ENCODE measurements around the gene LCN6. TPM values are rescaled to one million over a fixed set of nuclear protein-coding genes. Genes with fewer than 3 reads are reported as not detected.
A peak's percentile ranks its signal among the peaks of the same experiment; 100 is the strongest.

LCN6 gene
- total and polyA plus RNA-seq, 10 of the 15 experiments (the other 5 are each of a cell fraction or from before 2014, with no cell fraction given) = not detected

DNA sequence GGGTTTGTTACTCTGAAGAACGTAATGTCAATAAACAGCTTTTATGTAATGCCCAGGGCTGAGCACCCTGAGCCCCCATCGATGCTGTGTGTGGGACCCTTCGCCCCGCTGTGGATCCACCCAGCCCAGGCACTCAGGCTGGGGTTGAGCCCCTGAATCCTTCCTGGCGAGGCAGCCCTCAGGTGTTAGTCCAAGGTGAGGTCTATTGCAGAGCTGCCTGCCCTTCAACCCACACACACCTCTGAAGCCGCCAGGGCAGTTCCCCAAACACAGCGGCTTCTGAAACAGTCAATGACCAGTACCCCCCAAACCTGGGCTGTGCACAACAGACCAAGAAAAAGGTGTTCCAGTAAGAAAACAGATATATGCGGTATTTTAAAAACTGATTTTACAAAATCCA is 24.3 kb downstream of the LCN6 start:
- H3K4me3 ChIP-seq = no peak overlapping the region
- RAD21 ChIA-PET (ENCODE audit: unreplicated experiment) = no interaction called here
- ATAC-seq (no peak), DNase-seq (ENCODE audit: low read depth, low spot score) (no peak), FAIRE-seq (no peak)
- no TSS peak for BruUV-seq (replicated peaks)
- no peak overlapping the region; the same call in 1 of the 2 replicates for H3K4me2 ChIP-seq (ENCODE audit: control insufficient read depth, insufficient read depth)
- H3K27ac ChIP-seq (ENCODE audit: control insufficient read depth, insufficient read depth) = no peak overlapping the region
- SMC1A ChIA-PET (ENCODE audit: uncharacterized antibody, unreplicated experiment) = no interaction called here
- in situ Hi-C loops (cut with MboI) (no loop called here), intact Hi-C loops (cut with micrococcal nuclease; ENCODE audit: unreplicated experiment) (no loop called here)
- TF ChIP-seq NR2F1 (conservative IDR thresholded peaks at IDR 0.05) (no peak), MXI1 (IDR thresholded peaks at IDR 0.05; ENCODE audit: low read depth, low read length) (no peak)
- TF ChIP-seq, protein P1, sequence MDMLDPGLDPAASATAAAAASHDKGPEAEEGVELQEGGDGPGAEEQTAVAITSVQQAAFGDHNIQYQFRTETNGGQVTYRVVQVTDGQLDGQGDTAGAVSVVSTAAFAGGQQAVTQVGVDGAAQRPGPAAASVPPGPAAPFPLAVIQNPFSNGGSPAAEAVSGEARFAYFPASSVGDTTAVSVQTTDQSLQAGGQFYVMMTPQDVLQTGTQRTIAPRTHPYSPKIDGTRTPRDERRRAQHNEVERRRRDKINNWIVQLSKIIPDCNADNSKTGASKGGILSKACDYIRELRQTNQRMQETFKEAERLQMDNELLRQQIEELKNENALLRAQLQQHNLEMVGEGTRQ (IDR thresholded peaks at IDR 0.05; ENCODE audit: borderline replicate concordance, low read depth, low read length) = no peak
- WGBS (ENCODE audit: insufficient coverage, insufficient replicate concordance, low lambda C conversion rate, missing lambda C conversion rate) = 95% methylated on average over 8 of the region's 8 CpGs
- H3K9me3 ChIP-seq (replicated peaks; ENCODE audit: control insufficient read depth, insufficient read depth, low read length) = no peaks in the 10 kb centered on the region
- CTCF ChIA-PET = no interaction called here
- H2AFZ ChIP-seq (ENCODE audit: control insufficient read depth, low read depth, low read length) = no peak overlapping the region
- no peaks in the 10 kb centered on the region for H3K27me3 ChIP-seq (replicated peaks in 1 of 2; ENCODE audit: control insufficient read depth in 2 of 2, insufficient read depth in 2 of 2, low read length in 1 of 2)
- POLR2A ChIA-PET = no interaction called here
- H3K79me2 ChIP-seq (ENCODE audit: control insufficient read depth, insufficient read depth, low read length) = peaks cover 36% of the 10 kb centered on the region
- H4K20me1 ChIP-seq (ENCODE audit: control insufficient read depth, insufficient read depth) = peaks cover 9% of the 10 kb centered on the region
- no peak overlapping the region for H3K9ac ChIP-seq (ENCODE audit: control insufficient read depth, insufficient read depth, low read length)
- peaks cover 18 to 28% of the 10 kb centered on the region in 2 experiments for H3K36me3 ChIP-seq (ENCODE audit: control insufficient read depth in 2 of 2, insufficient read depth in 2 of 2, low read length in 1 of 2)
- peaks cover 9% of the 10 kb centered on the region for H3K4me1 ChIP-seq (ENCODE audit: control insufficient read depth, insufficient read depth, low read length)

DNA sequence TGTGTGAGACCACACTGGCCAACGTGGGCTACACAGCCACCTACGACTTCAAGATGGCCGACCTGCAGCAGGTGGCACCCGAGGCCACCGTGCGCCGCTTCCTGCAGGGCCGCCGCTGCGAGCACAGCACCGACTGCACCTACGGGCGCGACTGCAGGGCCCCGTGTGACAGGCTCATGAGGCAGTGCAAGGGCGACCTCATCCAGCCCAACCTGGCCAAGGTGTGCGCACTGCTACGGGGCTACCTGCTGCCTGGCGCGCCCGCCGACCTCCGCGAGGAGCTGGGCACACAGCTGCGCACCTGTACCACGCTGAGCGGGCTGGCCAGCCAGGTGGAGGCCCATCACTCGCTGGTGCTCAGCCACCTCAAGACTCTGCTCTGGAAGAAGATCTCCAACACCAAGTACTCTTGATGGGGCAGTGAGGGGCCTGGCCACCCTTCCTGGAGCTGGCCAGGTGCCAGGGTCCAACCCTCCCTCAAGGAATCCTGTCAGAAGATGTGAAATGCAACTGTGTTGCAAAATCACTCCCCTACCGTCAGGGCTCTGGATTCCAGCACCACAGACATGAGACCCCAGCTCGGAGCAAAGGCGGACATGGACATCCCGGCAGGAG is 24.9 kb downstream of the LCN6 start:
- RAD21 ChIA-PET (ENCODE audit: unreplicated experiment) = no interaction called here
- in situ Hi-C loops (cut with MboI) = no loop called here
- Histone ChIP-seq H3K27ac (ENCODE audit: control insufficient read depth, insufficient read depth) (no peak overlapping the region), H3K36me3 (ENCODE audit: control insufficient read depth in 2 of 2, insufficient read depth in 2 of 2, low read length in 1 of 2) (peaks cover 18 to 28% of the 10 kb centered on the region in 2 experiments), H3K27me3 (replicated peaks in 1 of 2; ENCODE audit: control insufficient read depth in 2 of 2, insufficient read depth in 2 of 2, low read length in 1 of 2) (no peaks in the 10 kb centered on the region), H3K9ac (ENCODE audit: control insufficient read depth, insufficient read depth, low read length) (no peak overlapping the region), H3K4me3 (no peak overlapping the region), H3K4me2 (ENCODE audit: control insufficient read depth, insufficient read depth) (no peak overlapping the region; the same call in 1 of the 2 replicates), H3K4me1 (ENCODE audit: control insufficient read depth, insufficient read depth, low read length) (peaks cover 7% of the 10 kb centered on the region), H3K9me3 (replicated peaks; ENCODE audit: control insufficient read depth, insufficient read depth, low read length) (no peaks in the 10 kb centered on the region), H4K20me1 (ENCODE audit: control insufficient read depth, insufficient read depth) (peaks cover 9% of the 10 kb centered on the region), H3K79me2 (ENCODE audit: control insufficient read depth, insufficient read depth, low read length) (peaks cover 31% of the 10 kb centered on the region), H2AFZ (ENCODE audit: control insufficient read depth, low read depth, low read length) (no peak overlapping the region)
- ATAC-seq = no peak
- no TSS peak for BruUV-seq (replicated peaks)
- CTCF ChIA-PET = no interaction called here
- SMC1A ChIA-PET (ENCODE audit: uncharacterized antibody, unreplicated experiment) = no interaction called here
- intact Hi-C loops (cut with micrococcal nuclease; ENCODE audit: unreplicated experiment) = no loop called here
- 94% methylated on average over 31 of the region's 32 CpGs for WGBS (ENCODE audit: insufficient coverage, insufficient replicate concordance, low lambda C conversion rate, missing lambda C conversion rate)
- FAIRE-seq = no peak
- TF ChIP-seq POLR2A (IDR thresholded peaks at IDR 0.05; ENCODE audit: low read depth, low read length) = peak; percentile 78
- peak; percentile 56 for TF ChIP-seq YY1 (IDR thresholded peaks at IDR 0.05; ENCODE audit: low read depth, low read length)
- TF ChIP-seq MTA2 (IDR thresholded peaks at IDR 0.05; ENCODE audit: low read depth) = no peak
- DNase-seq (ENCODE audit: low read depth, low spot score) = no peak
- POLR2A ChIA-PET = no interaction called here
